Central memory CD8-positive, alpha-beta T cell (primary cell): ENCODE data around the gene GPX7.

Experiments
- ATAC-seq: fragments of 150-1000 bp; cut with Tn5 transposase; replicated peaks from 2 replicates; pipeline ENCODE4 v1.10.0; 2022; ENCODE audit warnings: mild to moderate bottlenecking, moderate FRiP score, moderate number of reproducible peaks; ENCODE audit not compliant: poor library complexity, severe bottlenecking; ENCODE audit errors: extremely low read depth
- DNase-seq, 2 donors: peaks; one replicate each; pipeline ENCODE4 v3.0.0; 2021; ENCODE audit warnings: low spot score in 2 of 2
- H3K27ac Mint-ChIP-seq: one replicate; pipeline ENCODE4 v1.8.0; 2022; ENCODE audit warnings: low read depth, mild to moderate bottlenecking, moderate library complexity, mixed read lengths
- H3K27me3 Mint-ChIP-seq: one replicate; pipeline ENCODE4 v1.8.0; 2022; ENCODE audit warnings: mixed read lengths
- H3K36me3 Mint-ChIP-seq: one replicate; pipeline ENCODE4 v1.8.0; 2022; ENCODE audit warnings: mild to moderate bottlenecking, moderate library complexity, mixed read lengths; ENCODE audit not compliant: insufficient read depth
- H3K4me1 Mint-ChIP-seq: one replicate; pipeline ENCODE4 v1.8.0; 2022; ENCODE audit warnings: mixed read lengths
- H3K4me3 Mint-ChIP-seq: one replicate; pipeline ENCODE4 v1.8.0; 2022; ENCODE audit warnings: mild to moderate bottlenecking, moderate library complexity, mixed read lengths
- H3K9me3 Mint-ChIP-seq: one replicate; pipeline ENCODE4 v1.8.0; 2022; ENCODE audit warnings: mixed read lengths

The GPX7 gene

GRCh38 chr1:52601991-52602855 is at the start of gene GPX7:
Gene GPX7 (plus strand): TSS chr1:52602371. CDS start chr1:52602410, 39 bp downstream.
- H3K9me3 Mint-ChIP-seq, result no peaks in the 10 kb centered on the region
- H3K36me3 Mint-ChIP-seq, result peaks cover 14% of the 10 kb centered on the region
- H3K4me1 Mint-ChIP-seq, result peaks cover 47% of the 10 kb centered on the region
- peak within 1 kb of the TSS; percentile 88 for H3K4me3 Mint-ChIP-seq
- H3K27me3 Mint-ChIP-seq, result no peaks in the 10 kb centered on the region
- ATAC-seq (peak; percentile 73), DNase-seq (peak; percentile 37 to 52)
- H3K27ac Mint-ChIP-seq, result peak within 1 kb of the TSS; percentile 94

- DNase-seq, result peak; percentile 40 to 47
- H3K9me3 Mint-ChIP-seq, result no peaks in the 10 kb centered on the region
- H3K27ac Mint-ChIP-seq, result no peak within 1 kb of the TSS
- no peak within 1 kb of the TSS for H3K4me3 Mint-ChIP-seq
- peaks cover 12% of the 10 kb centered on the region for H3K36me3 Mint-ChIP-seq
- H3K27me3 Mint-ChIP-seq, result no peaks in the 10 kb centered on the region
- ATAC-seq, result peak; percentile 48
- peaks cover 25% of the 10 kb centered on the region for H3K4me1 Mint-ChIP-seq
Observed at GRCh38 chr1:52552505-52553361, 49.4 kb upstream of the GPX7 start, which contains the start of gene TUT4. Gene TUT4 (minus strand): TSS chr1:52553092. CDS start chr1:52526280, 26,812 bp downstream.

- DNase-seq, result peak; percentile 80 to 87
- peak; percentile 78 for ATAC-seq
- no peaks in the 10 kb centered on the region for H3K9me3 Mint-ChIP-seq
- peaks cover 22% of the 10 kb centered on the region for H3K4me1 Mint-ChIP-seq
- no peaks in the 10 kb centered on the region for H3K27me3 Mint-ChIP-seq
- no peak overlapping the region for H3K4me3 Mint-ChIP-seq
- H3K27ac Mint-ChIP-seq, result no peak overlapping the region
- H3K36me3 Mint-ChIP-seq, result peaks cover 13% of the 10 kb centered on the region
Observed at GRCh38 chr1:52553362-52554266, 48.6 kb upstream of the GPX7 start.

GRCh38 chr1:52554267-52554640 is 47.9 kb upstream of the GPX7 start:
- Mint-ChIP-seq H3K4me1 (peaks cover 16% of the 10 kb centered on the region), H3K9me3 (no peaks in the 10 kb centered on the region), H3K27ac (no peak overlapping the region), H3K36me3 (peaks cover 13% of the 10 kb centered on the region), H3K4me3 (no peak overlapping the region), H3K27me3 (no peaks in the 10 kb centered on the region)
- DNase-seq (no peak), ATAC-seq (no peak)

GRCh38 chr1:52554756-52555155 is 47.4 kb upstream of the GPX7 start:
- Mint-ChIP-seq H3K27ac (peak overlapping the region; percentile 13), H3K27me3 (no peaks in the 10 kb centered on the region), H3K4me3 (no peak overlapping the region), H3K9me3 (no peaks in the 10 kb centered on the region), H3K4me1 (peaks cover 11% of the 10 kb centered on the region), H3K36me3 (peaks cover 11% of the 10 kb centered on the region)
- ATAC-seq (no peak), DNase-seq (no peak)

GRCh38 chr1:52556641-52557360 is 45.4 kb upstream of the GPX7 start:
- no peaks in the 10 kb centered on the region for H3K9me3 Mint-ChIP-seq
- H3K4me1 Mint-ChIP-seq, result peaks cover 10% of the 10 kb centered on the region
- no peak overlapping the region for H3K4me3 Mint-ChIP-seq
- no peak overlapping the region for H3K27ac Mint-ChIP-seq
- H3K27me3 Mint-ChIP-seq, result no peaks in the 10 kb centered on the region
- ATAC-seq (no peak), DNase-seq (no peak)
- H3K36me3 Mint-ChIP-seq, result peaks cover 10% of the 10 kb centered on the region

GRCh38 chr1:52558941-52559340 is 43.2 kb upstream of the GPX7 start:
- H3K27ac Mint-ChIP-seq, result no peak overlapping the region
- H3K36me3 Mint-ChIP-seq, result peaks cover 3% of the 10 kb centered on the region
- peaks cover 8% of the 10 kb centered on the region for H3K4me1 Mint-ChIP-seq
- no peaks in the 10 kb centered on the region for H3K9me3 Mint-ChIP-seq
- ATAC-seq (no peak), DNase-seq (no peak)
- no peaks in the 10 kb centered on the region for H3K27me3 Mint-ChIP-seq
- no peak overlapping the region for H3K4me3 Mint-ChIP-seq

GRCh38 chr1:52559875-52560274 is 42.3 kb upstream of the GPX7 start:
- Mint-ChIP-seq H3K36me3 (peaks cover 1% of the 10 kb centered on the region), H3K9me3 (no peaks in the 10 kb centered on the region), H3K27me3 (no peaks in the 10 kb centered on the region), H3K4me1 (no peaks in the 10 kb centered on the region), H3K4me3 (no peak overlapping the region), H3K27ac (no peak overlapping the region)
- no peak for ATAC-seq
- no peak for DNase-seq

- DNase-seq (no peak), ATAC-seq (no peak)
- Mint-ChIP-seq H3K27ac (no peak overlapping the region), H3K4me1 (peaks cover under 1% of the 10 kb centered on the region), H3K36me3 (peaks cover under 1% of the 10 kb centered on the region), H3K4me3 (no peak overlapping the region), H3K27me3 (no peaks in the 10 kb centered on the region), H3K9me3 (no peaks in the 10 kb centered on the region)
Observed at GRCh38 chr1:52562766-52563165, 39.4 kb upstream of the GPX7 start.

GRCh38 chr1:52567943-52568342 is 34.2 kb upstream of the GPX7 start:
- H3K27me3 Mint-ChIP-seq, result no peaks in the 10 kb centered on the region
- peaks cover 1% of the 10 kb centered on the region for H3K36me3 Mint-ChIP-seq
- peaks cover 14% of the 10 kb centered on the region for H3K4me1 Mint-ChIP-seq
- H3K9me3 Mint-ChIP-seq, result no peaks in the 10 kb centered on the region
- no peak for DNase-seq
- no peak overlapping the region for H3K4me3 Mint-ChIP-seq
- no peak overlapping the region for H3K27ac Mint-ChIP-seq
- ATAC-seq, result no peak

- Mint-ChIP-seq H3K27me3 (no peaks in the 10 kb centered on the region), H3K4me3 (no peak overlapping the region), H3K9me3 (no peaks in the 10 kb centered on the region), H3K4me1 (peaks cover 17% of the 10 kb centered on the region), H3K36me3 (peaks cover 1% of the 10 kb centered on the region), H3K27ac (no peak overlapping the region)
- no peak for ATAC-seq
- no peak for DNase-seq
Observed at GRCh38 chr1:52569449-52570210, 32.5 kb upstream of the GPX7 start.
